SK-N-SH (cell line): Measurements from ENCODE around the gene BEST3. TPM values are rescaled to one million over a fixed set of nuclear protein-coding genes. Genes with fewer than 3 reads are reported as not detected.

Experiments used
- CTCF ChIA-PET: fragments of 300-600, 350-600 bp; formaldehyde crosslinking; extraction: SDS; loops from one replicate; lab custom pipeline; 2021; lab: Yijun Ruan, JAX
- POLR2A ChIA-PET: fragments of 350-600 bp; sonication (Branson Sonifier 250); formaldehyde crosslinking; extraction: SDS; loops from one replicate; lab custom pipeline; 2020; ENCODE audit warnings: antibody characterized with exemption, inconsistent platforms; lab: Yijun Ruan, JAX
- DNase-seq: peaks from one replicate; pipeline ENCODE4 v3.0.0; 2012
- H2AFZ ChIP-seq: fragments of 200-600 bp; sonication (generic); 2 replicates; pipeline ENCODE4 v1.8.1; 2016; ENCODE audit warnings: antibody characterized with exemption, mild to moderate bottlenecking, low read depth
- H3F3A ChIP-seq: fragments of 200-600 bp; sonication (generic); replicated peaks from 2 replicates; pipeline ENCODE3; 2016; ENCODE audit warnings: antibody characterized with exemption, mild to moderate bottlenecking; ENCODE audit not compliant: insufficient read depth
- H3K27ac ChIP-seq, 2 experiments: fragments of 200-500 bp in 1 of 2; fragments of 200-600 bp in 1 of 2; sonication (Bioruptor generic) in 1 of 2; sonication (generic), shearing (Covaris generic) in 1 of 2; 2 replicates each; pipeline versions ENCODE4 v1.5.1 to v1.6.1; 2014 to 2016; ENCODE audit warnings: low read depth in 2 of 2, inconsistent platforms in 1 of 2, low read length in 1 of 2, mild to moderate bottlenecking in 1 of 2, mixed read lengths in 1 of 2
- H3K27me3 ChIP-seq: fragments of 200-600 bp; sonication (generic), shearing (Covaris generic); 2 replicates; pipeline ENCODE4 v1.6.1; 2016; ENCODE audit warnings: mixed run types; ENCODE audit not compliant: insufficient read depth
- H3K36me3 ChIP-seq, 2 experiments: fragments of 200-500 bp in 1 of 2; fragments of 200-600 bp in 1 of 2; sonication (Bioruptor generic) in 1 of 2; sonication (generic) in 1 of 2; replicated peaks in 1 of 2; 2 replicates each; pipeline versions ENCODE3 to v1.5.1; 2014 to 2016; ENCODE audit warnings: low read length in 1 of 2, mild to moderate bottlenecking in 1 of 2; ENCODE audit not compliant: insufficient read depth in 2 of 2, control insufficient read depth in 1 of 2
- H3K4me1 ChIP-seq, 2 experiments: fragments of 200-500 bp in 1 of 2; fragments of 200-600 bp in 1 of 2; sonication (Bioruptor generic) in 1 of 2; sonication (generic), shearing (Covaris generic) in 1 of 2; 2 replicates each; pipeline versions ENCODE4 v1.5.1 to v1.6.1; 2014 to 2016; ENCODE audit warnings: low read depth in 1 of 2, low read length in 1 of 2, mixed run types in 1 of 2; ENCODE audit not compliant: insufficient read depth in 2 of 2, control insufficient read depth in 1 of 2
- H3K4me2 ChIP-seq: fragments of 200-600 bp; sonication (generic), shearing (Covaris generic); 2 replicates; pipeline ENCODE4 v1.6.1; 2017; ENCODE audit warnings: mixed run types
- H3K4me3 ChIP-seq, 2 experiments: fragments of 200-500 bp in 1 of 2; fragments of 200-600 bp in 1 of 2; sonication (Bioruptor generic) in 1 of 2; sonication (generic), shearing (Covaris generic) in 1 of 2; 2 replicates each; pipeline versions ENCODE4 v1.5.1 to v1.8.1; 2014 to 2016; ENCODE audit warnings: low read depth in 2 of 2, inconsistent platforms in 1 of 2, low read length in 1 of 2, mild to moderate bottlenecking in 1 of 2, mixed read lengths in 1 of 2, moderate library complexity in 1 of 2
- H3K79me2 ChIP-seq: fragments of 200-600 bp; sonication (generic); 2 replicates; pipeline ENCODE4 v1.8.1; 2017; ENCODE audit warnings: mild to moderate bottlenecking; ENCODE audit not compliant: insufficient read depth
- H3K9ac ChIP-seq: fragments of 200-600 bp; sonication (generic); 2 replicates; pipeline ENCODE4 v1.6.1; 2017; ENCODE audit warnings: mixed run types
- H3K9me2 ChIP-seq: fragments of 200-600 bp; sonication (generic); 2 replicates; pipeline ENCODE4 v1.6.1; 2017; ENCODE audit warnings: mixed run types
- H3K9me3 ChIP-seq: fragments of 200-600 bp; sonication (generic); 2 replicates; pipeline ENCODE4 v1.6.1; 2017; ENCODE audit warnings: mixed run types, mild to moderate bottlenecking, moderate library complexity
- H4K20me1 ChIP-seq: fragments of 200-600 bp; sonication (generic); 2 replicates; pipeline ENCODE4 v1.6.1; 2017; ENCODE audit warnings: mild to moderate bottlenecking, mixed run types; ENCODE audit not compliant: insufficient read depth
- CHD2 ChIP-seq: fragments of 150-350 bp; IDR thresholded peaks from 2 replicates; pipeline ENCODE4 v1.6.1; 2018; ENCODE audit warnings: low read length; ENCODE audit not compliant: partially characterized antibody
- CTCF ChIP-seq: fragments of 200-600 bp; sonication (generic); IDR thresholded peaks from 2 replicates; pipeline ENCODE4 v1.6.1; 2017; ENCODE audit warnings: antibody characterized with exemption, mild to moderate bottlenecking, moderate library complexity
- ELF1 ChIP-seq: IDR thresholded peaks from 2 replicates; pipeline ENCODE4 v1.4.0; 2012
- EZH2phosphoT487 ChIP-seq: fragments of 200-600 bp; sonication (generic); IDR thresholded peaks from 2 replicates; pipeline ENCODE4 v1.6.1; 2017; ENCODE audit warnings: low read depth, mixed run types, mild to moderate bottlenecking, antibody characterized with exemption, moderate library complexity, borderline replicate concordance
- FOSL2 ChIP-seq: IDR thresholded peaks from 2 replicates; pipeline ENCODE4 v1.4.0; 2012; ENCODE audit warnings: low read depth, mild to moderate bottlenecking, moderate library complexity, borderline replicate concordance
- FOXM1 ChIP-seq: IDR thresholded peaks from 2 replicates; pipeline ENCODE4 v1.4.0; 2012; ENCODE audit warnings: low read depth, mild to moderate bottlenecking
- MAX ChIP-seq: IDR thresholded peaks from 2 replicates; pipeline ENCODE4 v1.4.0; 2012; ENCODE audit warnings: low read depth
- MXI1 ChIP-seq: IDR thresholded peaks from 2 replicates; pipeline ENCODE4 v1.6.1; 2012; ENCODE audit warnings: mild to moderate bottlenecking, low read depth, low read length, improper control_type of control experiment
- NFIC ChIP-seq: IDR thresholded peaks from 2 replicates; pipeline ENCODE4 v1.4.0; 2012; ENCODE audit warnings: borderline replicate concordance
- PBX3 ChIP-seq: IDR thresholded peaks from 2 replicates; pipeline ENCODE4; 2012
- RAD21 ChIP-seq: IDR thresholded peaks from 2 replicates; pipeline ENCODE4 v1.6.1; 2012; ENCODE audit warnings: mild to moderate bottlenecking, low read length
- RCOR1 ChIP-seq: fragments of 150-350 bp; IDR thresholded peaks from 2 replicates; pipeline ENCODE4 v1.6.1; 2017; ENCODE audit warnings: antibody characterized with exemption, low read length
- RFX5 ChIP-seq: IDR thresholded peaks from 2 replicates; pipeline ENCODE4 v1.6.1; 2012; ENCODE audit warnings: mild to moderate bottlenecking, improper control_type of control experiment, low read length
- USF2 ChIP-seq: fragments of 150-350 bp; IDR thresholded peaks from 2 replicates; pipeline ENCODE4 v1.6.1; 2017; ENCODE audit warnings: antibody characterized with exemption, low read length, low read depth, borderline replicate concordance
- YY1 ChIP-seq: IDR thresholded peaks from 2 replicates; pipeline ENCODE4 v1.4.0; 2012; ENCODE audit warnings: low read depth, mild to moderate bottlenecking
- WGBS: methylation state at CpG from one replicate; pipeline ENCODE4 v1.1.6; 2017; ENCODE audit warnings: low lambda C conversion rate; 5-methylcytosine and 5-hydroxymethylcytosine counted together
- polyA plus RNA-seq, 3 experiments: library from polyadenylated mRNA; depleted of rRNA; stranded (reverse); fragments of >200 nt; gene quantifications; 2 replicates each; pipeline ENCODE4 v1.2.3, GENCODE V29; 2012

BEST3 gene
- polyA plus RNA-seq, 1 of the 3 experiments (the other 2 are of a cell fraction) = 0.48 TPM

GRCh38 chr12:69623970-69624369 is 75.1 kb downstream of the BEST3 start (continued):
- TF ChIP-seq CTCF = no peak
- TF ChIP-seq USF2 = no peak
- TF ChIP-seq FOXM1 = no peak
- TF ChIP-seq YY1 = no peak
- TF ChIP-seq EZH2phosphoT487 = no peak
- peak; percentile 27; the same call in 1 of the 2 replicates for TF ChIP-seq RAD21
- TF ChIP-seq, all 33 proteins: peak for 7

- Histone ChIP-seq H3K36me3 (no peaks in the 10 kb centered on the region), H2AFZ (no peak overlapping the region), H4K20me1 (no peaks in the 10 kb centered on the region), H3K9me3 (no peaks in the 10 kb centered on the region), H3K27ac (no peak overlapping the region), H3K9ac (no peak overlapping the region), H3K27me3 (peaks cover 8% of the 10 kb centered on the region; the same call in 1 of the 2 replicates), H3K4me2 (no peak overlapping the region), H3K9me2 (no peaks in the 10 kb centered on the region), H3K4me1 (peaks cover 0 to 17% of the 10 kb centered on the region in 2 experiments; a peak in 1 of 4 replicates), H3K4me3 (no peak overlapping the region), H3K79me2 (no peaks in the 10 kb centered on the region), H3F3A (no peaks in the 10 kb centered on the region)
- POLR2A ChIA-PET = no interaction called here
- TF ChIP-seq CHD2 (no peak), RAD21 (no peak), NFIC (no peak), EZH2phosphoT487 (no peak), RFX5 (no peak), FOSL2 (no peak), RCOR1 (no peak), MAX (no peak), ELF1 (no peak), PBX3 (no peak), MXI1 (no peak)
- no peak for DNase-seq
- 52% methylated on average over 2 of the region's 2 CpGs for WGBS
- CTCF ChIA-PET = interaction anchor here (1.2 to 6.6 kb wide), 3 partner anchors 10 to 43 kb away, joined by 3 to 45 read pairs (median 3); no protein-coding TSS in a partner anchor
Measured at GRCh38 chr12:69621551-69621950, 77.6 kb downstream of the BEST3 start.
